ENCODE measurements around the gene BCL11A. TPM values are rescaled to one million over a fixed set of nuclear protein-coding genes. Genes with fewer than 3 reads are reported as not detected.

BCL11A gene
- total RNA-seq, 1 donor, result 65.4 TPM

DNA sequence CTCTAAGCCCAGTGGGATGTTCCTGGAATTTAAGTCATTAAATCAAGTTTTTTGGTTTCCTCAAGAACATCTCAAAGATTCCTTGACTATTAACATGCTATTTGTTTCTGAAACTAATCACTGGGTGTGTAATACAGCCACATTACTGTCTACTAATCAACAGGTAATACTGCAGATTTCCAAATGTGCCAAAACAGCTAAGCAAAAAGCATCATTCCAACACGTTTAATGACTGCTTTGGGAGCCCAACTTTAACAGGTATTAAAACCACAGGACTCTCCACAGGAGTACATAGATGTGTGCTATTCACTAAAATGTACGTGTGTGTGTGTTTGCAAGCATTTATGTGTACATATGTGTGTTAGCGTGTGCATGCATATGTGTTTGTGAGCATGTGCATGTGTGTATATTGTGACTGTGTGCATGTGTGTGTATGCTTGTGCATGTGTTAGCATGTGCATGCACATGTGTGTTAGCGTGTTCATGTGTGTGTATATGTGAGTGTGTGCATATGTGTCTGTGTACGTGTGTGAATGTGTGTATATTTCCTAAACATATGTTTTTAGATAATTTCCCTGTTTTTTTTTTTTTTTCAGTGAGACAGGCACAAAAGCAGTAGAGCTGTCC, 80.7 kb downstream of the BCL11A start:
- DNase-seq (ENCODE audit: low read depth in 2 of 3, low spot score in 2 of 3), result no peak

DNA sequence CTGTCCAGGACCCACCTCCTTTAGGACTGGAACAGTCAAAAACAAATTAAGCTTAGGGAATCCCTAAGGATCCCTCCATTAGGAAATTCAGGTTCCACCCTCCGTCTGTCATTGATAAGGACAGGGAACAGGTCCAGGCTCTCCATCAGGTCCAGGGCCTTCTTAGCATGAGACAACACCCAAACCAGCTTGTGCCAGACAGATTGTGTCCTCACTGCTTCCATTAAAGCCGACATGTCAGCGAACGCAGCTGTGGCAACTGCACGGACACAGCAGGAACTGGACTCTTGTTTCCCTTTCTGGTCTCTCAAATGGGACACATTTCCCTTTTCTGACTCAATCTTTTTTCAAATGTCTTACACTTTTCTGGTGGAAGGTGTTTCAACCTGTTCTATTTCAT, 81.4 kb downstream of the BCL11A start:
- no peak for DNase-seq (ENCODE audit: low read depth in 2 of 3, low spot score in 2 of 3)

DNA sequence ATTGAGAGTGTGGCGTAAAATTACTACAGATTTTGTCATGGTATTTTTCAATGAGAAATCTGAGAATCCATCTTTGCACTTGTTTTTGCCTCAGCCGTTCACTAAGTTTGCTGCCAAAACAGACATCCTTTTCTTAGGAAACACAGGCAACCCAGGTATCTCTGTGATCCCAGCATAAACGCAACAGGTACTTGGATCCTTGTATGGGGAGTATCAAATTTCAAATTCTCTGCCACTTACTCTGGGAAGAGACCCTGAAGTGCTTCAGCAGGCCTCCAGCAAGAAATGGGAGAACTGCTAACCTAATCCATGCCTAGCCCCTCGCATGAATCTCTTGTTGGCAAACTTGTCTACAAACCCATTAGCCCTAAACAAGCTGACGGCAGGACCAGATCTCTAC, 83.1 kb downstream of the BCL11A start:
- no peak for DNase-seq (ENCODE audit: low read depth in 2 of 3, low spot score in 2 of 3)

DNA sequence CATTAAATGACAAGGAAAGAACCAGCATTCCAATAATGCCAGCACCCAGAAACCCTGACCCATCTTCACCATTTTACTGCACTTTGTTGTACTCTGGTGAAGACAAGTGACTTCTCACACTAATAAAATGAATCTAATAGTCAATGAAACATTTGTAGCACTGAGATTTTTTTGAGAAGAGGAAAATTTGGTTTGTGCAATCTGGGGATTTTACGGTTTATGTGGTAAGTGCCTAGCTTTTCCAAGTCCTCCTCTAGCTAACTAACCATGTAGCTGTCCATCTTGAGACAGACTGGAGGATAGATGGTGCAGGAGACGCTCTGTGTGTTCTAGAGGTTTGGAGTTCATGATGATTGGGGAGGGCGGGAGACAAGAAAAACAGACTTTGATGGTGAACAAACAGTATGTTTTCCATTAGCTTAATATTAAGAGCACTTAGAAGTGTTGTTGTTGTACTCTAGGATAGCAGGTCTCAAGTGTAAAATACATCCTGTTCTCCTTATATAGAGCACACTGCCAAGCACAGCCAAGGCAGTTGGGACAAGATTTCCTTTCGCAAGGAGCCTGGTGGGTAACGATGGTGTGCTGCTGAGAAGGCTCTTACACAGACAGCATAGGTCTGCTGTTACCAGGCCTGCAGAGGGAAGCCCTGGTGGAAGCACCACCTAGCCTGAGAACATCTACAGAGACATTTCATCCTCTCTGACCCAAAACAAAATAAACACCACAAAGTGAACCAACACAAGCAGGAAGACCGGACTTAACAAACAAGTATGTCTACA, 83.7 kb downstream of the BCL11A start:
- no peak for DNase-seq (ENCODE audit: low read depth in 2 of 3, low spot score in 2 of 3)

DNA sequence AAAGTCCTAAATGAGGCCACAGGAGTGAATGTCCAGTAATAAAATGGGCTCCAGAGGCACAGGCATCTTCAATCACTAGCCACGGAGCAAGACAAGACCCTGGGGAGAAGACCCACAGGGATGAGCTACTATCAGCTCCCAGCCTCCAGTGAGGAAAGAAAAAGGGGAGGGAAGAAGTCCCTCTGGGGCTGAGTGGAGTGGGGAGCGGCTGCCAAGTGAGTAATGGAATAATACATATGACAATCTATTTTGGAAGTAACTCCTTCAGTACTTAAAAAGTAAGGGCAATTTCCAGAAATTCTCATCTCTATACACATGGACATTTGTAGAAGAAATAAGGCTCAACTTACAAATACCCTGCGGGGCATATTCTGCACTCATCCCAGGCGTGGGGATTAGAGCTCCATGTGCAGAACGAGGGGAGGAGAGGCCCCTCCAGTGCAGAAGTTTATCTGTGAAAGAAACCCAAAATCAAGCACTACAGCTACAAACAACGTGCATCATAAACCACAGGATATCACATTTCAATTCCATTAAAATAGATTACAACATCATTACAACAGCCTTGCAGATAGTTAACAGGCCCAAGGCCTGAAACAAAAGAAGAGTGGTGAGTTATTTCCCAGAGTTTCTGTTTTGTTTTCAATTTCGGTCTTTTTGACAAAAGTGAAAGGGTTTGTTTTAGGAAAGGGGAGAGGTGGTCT, 84.9 kb downstream of the BCL11A start:
- no peak for DNase-seq (ENCODE audit: low read depth in 2 of 3, low spot score in 2 of 3)

DNA sequence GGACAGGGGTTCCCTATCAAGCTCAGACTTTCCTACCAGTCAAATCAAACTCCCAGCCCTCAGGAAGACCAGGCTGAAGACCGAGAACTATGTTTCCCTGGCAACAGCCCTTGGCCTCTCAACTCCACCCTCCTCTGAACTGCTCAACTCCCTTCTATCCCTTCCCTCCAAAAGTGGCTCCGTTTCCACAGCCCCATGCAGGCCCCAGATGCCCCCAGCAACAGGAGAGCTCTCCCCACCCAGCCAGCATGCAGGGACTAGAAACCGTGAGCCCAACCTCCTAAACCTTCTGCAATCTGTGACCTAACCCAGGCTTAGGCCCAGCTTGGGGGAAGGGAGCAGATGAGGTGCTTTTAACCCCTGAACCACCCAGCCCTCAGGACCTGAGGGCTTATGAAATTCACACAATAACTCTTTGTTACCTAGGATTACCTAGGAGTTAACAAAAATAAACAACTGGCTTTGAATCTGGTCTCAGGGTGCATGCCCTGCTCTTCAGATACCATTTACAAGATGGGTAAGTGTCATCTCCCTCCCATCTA, 87.2 kb downstream of the BCL11A start:
- no peak for DNase-seq (ENCODE audit: low read depth in 2 of 3, low spot score in 2 of 3)

DNA sequence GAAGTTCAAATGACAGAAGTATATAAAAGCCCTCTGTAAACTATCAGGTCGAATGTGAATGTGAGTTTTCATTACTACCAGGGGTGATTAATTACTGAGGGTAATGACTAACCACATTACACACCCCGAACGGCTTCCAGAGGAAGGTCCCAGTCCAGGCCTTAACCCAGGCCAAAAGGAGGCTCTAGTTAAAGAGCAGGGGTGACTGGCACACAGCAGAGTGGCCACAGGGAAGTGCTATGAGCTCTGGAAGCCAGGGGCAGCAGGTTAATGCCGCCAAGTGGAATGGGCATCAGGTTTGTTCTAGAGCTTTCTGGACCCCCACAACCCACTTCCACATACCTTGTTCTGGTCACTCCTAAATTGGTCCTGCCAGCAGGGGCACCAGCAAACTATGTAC, 87.7 kb downstream of the BCL11A start:
- DNase-seq (ENCODE audit: low read depth in 2 of 3, low spot score in 2 of 3), result peak in 2 of 3 donors; percentile 29 to 32

DNA sequence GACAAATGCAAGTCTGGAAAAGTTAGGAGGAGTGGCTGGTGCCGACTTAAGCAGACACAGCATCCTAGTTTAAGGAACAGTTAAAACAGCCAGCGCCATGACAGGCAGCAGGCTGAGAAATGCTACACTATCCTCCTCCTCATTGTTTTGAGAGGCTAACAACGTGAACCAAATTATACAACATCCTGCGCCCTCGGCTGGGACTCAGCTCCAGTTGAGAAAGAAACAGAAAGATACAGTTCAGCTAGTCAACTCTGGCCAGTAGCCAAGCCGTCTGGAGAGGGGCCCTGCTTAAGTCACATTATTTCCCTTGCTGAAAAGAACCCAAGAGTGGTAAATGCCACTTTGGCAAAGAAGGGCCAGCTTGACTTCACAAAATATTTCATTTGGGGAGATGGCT, 90.2 kb downstream of the BCL11A start:
- peak in 2 of 3 donors; percentile 58 to 82 for DNase-seq (ENCODE audit: low read depth in 2 of 3, low spot score in 2 of 3)

DNA sequence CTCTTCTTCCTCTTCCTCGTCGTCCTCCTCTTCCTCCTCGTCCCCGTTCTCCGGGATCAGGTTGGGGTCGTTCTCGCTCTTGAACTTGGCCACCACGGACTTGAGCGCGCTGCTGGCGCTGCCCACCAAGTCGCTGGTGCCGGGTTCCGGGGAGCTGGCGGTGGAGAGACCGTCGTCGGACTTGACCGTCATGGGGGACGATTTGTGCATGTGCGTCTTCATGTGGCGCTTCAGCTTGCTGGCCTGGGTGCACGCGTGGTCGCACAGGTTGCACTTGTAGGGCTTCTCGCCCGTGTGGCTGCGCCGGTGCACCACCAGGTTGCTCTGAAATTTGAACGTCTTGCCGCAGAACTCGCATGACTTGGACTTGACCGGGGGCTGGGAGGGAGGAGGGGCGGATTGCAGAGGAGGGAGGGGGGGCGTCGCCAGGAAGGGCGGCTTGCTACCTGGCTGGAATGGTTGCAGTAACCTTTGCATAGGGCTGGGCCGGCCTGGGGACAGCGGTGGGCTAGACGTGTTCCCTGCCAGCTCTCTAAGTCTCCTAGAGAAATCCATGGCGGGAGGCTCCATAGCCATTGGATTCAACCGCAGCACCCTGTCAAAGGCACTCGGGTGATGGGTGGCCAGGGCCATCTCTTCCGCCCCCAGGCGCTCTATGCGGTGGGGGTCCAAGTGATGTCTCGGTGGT, 91.9 kb downstream of the BCL11A start:
- no peak for DNase-seq (ENCODE audit: low read depth in 2 of 3, low spot score in 2 of 3)

DNA sequence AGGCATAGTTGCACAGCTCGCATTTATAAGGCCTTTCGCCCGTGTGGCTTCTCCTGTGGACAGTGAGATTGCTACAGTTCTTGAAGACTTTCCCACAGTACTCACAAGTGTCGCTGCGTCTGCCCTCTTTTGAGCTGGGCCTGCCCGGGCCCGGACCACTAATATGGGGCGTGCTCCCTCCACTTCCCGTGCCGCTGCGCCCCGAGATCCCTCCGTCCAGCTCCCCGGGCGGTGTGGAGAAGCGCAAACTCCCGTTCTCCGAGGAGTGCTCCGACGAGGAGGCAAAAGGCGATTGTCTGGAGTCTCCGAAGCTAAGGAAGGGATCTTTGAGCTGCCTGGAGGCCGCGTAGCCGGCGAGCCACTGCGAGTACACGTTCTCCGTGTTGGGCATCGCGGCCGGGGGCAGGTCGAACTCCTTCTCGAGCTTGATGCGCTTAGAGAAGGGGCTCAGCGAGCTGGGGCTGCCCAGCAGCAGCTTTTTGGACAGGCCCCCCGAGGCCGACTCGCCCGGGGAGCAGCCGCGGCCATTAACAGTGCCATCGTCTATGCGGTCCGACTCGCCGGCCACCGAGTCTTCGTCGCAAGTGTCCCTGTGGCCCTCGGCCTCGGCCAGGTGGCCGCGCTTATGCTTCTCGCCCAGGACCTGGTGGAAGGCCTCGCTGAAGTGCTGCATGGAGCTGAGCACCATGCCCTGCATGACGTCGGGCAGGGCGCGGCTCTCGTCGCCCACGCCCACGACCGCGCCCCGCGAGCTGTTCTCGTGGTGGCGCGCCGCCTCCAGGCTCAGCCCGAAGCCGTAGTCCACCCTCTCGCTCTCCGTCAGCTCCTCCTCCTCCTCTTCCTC, 92.7 kb downstream of the BCL11A start:
- no peak for DNase-seq (ENCODE audit: low read depth in 2 of 3, low spot score in 2 of 3)

DNA sequence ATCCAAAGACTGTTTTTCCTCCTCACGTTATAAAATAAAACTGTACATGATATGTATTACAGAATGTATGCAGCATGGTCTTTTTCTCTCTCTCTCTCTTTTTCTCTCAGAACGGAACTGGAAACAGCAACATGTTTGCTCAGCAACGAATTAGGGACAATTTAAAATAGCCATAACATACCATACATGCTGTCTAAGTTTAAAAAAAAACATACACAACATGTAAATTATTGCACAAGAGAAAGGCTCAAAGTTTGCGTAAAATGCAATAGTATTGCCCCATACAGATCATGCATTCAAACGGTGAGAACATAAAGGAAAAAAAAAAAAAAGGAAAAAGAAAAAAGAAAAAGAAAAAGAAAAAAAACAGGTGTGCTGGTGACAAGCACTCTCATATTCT, 93.6 kb downstream of the BCL11A start:
- no peak for DNase-seq (ENCODE audit: low read depth in 2 of 3, low spot score in 2 of 3)

DNA sequence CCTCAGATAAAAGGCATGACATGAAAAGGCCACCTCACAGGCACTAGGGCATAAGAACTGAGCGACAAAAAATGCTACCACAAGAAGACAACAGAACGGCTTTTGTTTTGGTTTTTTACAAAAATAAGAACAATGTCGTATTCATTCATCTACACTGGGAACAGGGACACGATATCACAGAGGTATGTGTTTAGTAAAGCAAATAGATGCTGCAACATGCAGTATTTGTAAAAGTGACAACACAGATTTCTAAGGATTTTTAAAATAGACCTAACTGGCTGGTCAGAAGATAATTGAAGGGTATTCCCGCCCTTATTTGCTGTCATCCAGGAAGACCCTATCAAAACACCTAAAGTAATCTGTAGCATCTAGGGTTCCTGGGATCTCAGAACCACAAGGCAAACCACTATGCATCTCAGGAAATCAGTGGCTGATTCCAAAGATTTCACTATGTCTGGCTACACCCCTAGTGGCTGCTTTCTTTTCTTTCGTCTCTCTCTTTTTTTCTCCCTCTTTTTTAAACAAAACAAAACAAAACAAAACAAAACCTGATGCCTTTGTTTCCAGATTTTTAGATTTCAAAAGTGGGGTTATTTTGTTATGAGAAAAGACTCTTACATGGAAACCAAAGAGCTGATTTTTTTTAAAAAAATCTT, 97.2 kb downstream of the BCL11A start:
- no peak for DNase-seq (ENCODE audit: low read depth in 2 of 3, low spot score in 2 of 3)

DNA sequence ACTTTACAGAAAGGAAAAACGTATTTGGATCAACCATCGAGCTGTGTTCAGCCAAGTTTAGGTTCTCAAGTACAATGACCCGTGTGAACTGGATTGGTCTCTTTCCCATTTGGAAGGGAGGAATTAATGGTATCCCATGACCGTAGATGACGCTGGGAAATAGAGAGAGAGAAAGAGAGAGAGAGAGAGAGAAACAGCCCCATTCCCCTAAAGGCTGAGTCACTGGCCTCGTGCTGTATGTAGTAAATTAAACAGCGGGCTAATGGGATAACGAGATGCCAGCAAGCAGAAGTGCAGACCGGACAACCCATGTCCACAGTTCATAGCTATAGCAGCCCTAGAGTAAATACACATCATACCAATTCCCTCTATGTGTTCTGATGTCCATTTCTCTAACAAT, 99.6 kb downstream of the BCL11A start:
- DNase-seq (ENCODE audit: low read depth in 2 of 3, low spot score in 2 of 3), result no peak

DNA sequence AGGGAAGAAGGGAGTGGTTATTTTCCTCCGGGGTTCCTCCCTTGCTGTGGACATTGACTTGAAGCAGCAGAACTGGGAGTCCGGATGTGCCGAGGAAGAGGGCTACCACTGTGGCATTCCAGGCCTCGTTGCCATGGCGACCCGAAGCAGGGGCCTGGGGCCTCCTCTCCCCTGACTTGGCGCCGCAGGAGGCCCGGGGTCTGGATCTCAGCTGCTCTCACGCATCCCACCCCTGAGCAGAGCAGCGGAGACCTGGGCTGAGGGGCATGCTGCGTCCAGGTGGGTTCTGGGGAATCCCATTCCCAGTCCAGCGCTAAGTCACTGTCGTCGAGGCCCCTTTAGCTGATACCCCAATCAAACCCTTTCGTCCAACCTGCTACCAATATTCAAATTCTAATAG, 100.2 kb downstream of the BCL11A start:
- DNase-seq (ENCODE audit: low read depth in 2 of 3, low spot score in 2 of 3), result no peak

DNA sequence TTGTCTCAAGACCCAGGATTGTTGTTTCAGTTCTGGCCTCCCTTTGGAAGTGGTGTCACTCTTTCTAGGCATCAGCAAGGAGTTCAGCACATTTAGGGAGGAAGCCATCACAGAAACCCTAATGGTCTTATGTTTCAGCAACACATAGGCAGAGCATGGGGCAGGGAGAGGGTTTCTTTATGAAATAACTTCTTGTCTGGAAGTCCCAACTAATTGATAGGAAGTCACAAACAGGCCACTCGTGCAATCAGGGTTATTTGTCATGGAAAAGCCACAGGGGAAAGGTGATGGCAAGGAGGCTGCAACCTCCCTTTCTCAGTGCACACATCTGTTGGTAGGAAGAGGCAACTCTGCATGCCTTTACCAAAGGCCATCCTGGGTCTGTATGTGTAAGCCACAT, 103.0 kb downstream of the BCL11A start:
- no peak for DNase-seq (ENCODE audit: low read depth in 2 of 3, low spot score in 2 of 3)

DNA sequence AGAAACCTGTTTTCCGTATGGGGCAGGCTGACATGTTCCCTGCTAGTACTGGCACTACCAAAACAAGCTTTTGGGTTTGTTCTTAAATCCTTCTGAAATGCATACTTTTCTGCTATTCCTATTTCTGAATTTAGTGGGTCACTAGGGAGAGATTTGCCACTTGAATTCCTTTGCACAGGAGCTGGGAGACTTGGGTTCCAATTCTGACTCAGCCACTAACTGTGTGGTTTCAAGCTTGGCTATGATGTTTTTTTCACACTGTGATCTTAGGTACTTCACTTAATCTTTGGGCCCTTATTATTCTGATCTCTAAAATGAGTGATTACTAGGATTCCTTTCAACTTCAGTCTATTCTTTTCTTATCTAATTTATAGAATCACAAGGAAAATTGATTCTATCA, 105.5 kb downstream of the BCL11A start:
- no peak for DNase-seq (ENCODE audit: low read depth in 2 of 3, low spot score in 2 of 3)

DNA sequence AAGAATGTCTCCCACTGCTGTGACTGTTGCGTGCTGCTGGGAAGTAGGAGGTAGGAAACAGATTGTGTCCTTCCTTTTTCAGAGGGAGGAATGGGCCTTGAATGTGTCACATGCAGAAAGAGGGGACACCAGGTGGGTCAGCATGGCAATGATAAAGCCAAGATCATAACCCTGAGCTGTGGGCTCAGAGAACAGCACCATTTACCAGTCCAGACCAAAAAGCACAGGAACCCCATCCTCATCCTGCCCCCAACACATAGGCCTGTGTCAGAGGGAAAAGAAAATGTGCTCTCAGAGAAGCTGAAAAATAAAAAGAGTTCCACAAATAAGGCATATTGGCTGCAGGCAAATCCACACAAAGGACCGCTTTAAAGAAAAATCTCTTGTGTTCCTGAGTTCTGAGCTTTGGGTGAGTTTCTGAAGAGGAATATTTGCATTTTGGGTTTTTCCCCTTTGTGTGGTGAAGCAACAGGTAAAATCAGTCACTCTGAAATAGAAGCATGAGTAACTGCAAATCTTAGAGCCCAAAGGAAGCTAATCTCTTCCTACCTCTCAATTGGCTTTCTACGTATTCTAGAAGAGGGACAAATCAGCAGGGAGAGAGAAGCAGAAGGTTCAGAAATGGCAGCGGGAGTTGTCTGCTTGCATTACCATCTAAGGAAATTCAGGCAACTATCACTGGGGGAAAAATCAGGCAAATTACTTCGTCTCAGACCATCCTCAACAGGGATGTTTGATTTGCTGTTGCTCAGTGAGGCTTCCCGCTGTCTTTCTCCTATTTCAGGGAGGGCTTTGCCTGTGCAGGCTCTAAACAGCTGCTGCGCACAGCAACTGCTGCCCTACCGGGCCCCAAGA, 106.8 kb downstream of the BCL11A start:
- DNase-seq (ENCODE audit: low read depth in 2 of 3, low spot score in 2 of 3), result no peak

DNA sequence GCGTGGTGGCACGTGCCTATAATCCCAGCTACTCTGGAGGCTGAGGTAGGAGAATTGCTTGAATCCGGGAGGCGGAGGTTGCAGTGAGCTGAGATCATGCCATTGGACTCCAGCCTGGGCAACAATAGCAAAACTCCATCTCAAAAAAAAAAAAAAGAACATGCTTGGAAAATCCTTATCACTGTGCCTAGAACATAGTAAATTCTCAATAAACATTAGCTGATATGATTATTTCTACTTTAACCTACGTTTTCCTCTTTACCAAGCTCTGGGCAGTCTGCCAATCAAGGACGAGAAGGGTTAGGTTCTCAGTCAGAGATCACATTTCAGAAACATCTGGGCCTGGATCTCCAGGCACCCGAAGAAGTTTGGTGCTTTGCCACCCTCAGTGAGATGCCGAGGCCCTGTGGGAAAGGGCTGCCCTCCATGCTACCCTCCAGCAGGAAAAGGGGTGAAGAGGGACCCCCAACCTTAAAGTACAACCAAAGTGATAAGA, 107.7 kb downstream of the BCL11A start:
- no peak for DNase-seq (ENCODE audit: low read depth in 2 of 3, low spot score in 2 of 3)

DNA sequence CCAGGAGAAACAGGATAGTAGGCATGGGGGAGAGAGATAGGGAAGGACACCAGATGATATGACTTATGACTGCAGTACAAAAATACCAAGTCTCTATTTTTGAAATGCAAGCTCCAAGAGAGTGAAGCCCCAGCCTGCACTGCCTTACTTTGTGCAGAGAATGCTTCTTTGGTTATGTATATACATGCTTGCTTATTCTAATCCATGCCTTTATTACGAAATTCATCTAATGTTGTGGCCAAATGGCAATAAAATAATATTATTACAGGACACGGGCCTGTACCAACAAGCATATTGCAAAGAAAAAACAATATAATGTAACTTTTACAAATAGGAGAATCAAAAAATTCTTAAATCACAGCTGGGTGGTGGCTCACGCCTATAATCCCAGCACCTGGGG, 110.8 kb downstream of the BCL11A start:
- no peak for DNase-seq (ENCODE audit: low read depth in 2 of 3, low spot score in 2 of 3)

Data from hematopoietic multipotent progenitor cell (in vitro differentiated cells).